GM18951 (cell line): ENCODE data around the gene LIPI.

Experiments
- POLR2A ChIP-seq: IDR thresholded peaks from 4 replicates; pipeline ENCODE4 v1.6.1; 2011; ENCODE audit warnings: mild to moderate bottlenecking; ENCODE audit not compliant: insufficient read length, insufficient read depth; ENCODE audit errors: extremely low read depth
- in situ Hi-C: fragments of 300-500 bp; cut with MboI; formaldehyde crosslinking; loops from one replicate; pipeline ENCODE4 v1.12.0; 2022; ENCODE audit warnings: low sequenced_read_pairs, mixed read lengths, inconsistent platforms; ENCODE audit not compliant: unreplicated experiment

LIPI gene

DNA sequence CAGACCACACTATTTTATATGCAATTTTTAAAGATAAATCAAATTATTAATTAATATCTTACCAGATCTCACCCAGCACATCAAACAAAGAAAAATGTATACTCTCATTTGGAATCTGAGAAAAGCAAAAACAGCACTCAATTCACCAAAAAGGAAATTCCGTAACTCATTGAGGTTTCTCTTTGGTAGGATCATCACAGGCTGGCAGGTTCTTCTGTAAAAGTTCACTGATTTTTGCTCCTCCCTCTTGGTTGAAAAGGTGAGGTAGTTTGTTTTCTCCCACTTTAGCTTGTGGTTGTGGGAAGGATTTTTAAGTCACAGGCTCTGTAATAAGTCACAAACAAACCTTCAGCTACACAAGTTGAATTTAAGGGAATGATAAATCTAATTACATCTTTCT lies at the start of gene LIPI:
Gene LIPI (minus strand): TSS at position 218 of the 400 bp plus-strand sequence. CDS start 110 bp downstream, at position 108.
- in situ Hi-C loops: no loop called here

DNA sequence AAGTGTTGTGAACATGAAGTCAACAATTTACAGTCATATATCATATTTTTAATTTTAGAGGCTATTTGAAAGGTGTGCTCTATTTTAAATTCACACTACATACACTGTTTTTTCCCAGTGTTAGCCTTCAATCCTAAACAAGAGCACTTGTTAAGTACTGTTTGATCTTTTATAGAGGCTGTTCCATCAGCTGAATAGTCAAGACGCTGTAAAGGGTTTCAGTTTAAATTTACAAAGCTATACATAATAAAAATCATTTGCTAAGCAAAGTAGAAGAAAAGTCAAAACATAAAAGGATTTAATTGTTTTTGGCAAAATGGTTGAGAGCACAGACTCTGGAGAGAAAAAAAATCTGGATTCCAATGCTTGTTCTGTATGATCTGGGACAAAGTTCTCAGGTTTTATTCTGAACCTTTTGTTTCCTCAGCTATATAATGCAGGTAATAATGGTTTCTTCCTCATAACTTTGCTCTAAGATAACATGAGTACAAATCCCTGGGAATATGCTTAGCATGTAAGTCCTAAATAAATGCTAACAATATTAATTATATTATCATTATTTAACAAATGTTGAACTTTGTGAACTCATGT lies 49.5 kb upstream of the LIPI start:
- TF ChIP-seq POLR2A: no peak
- in situ Hi-C loops: no loop called here

More for the DNA sequence above, at the start of gene LIPI:
- TF ChIP-seq POLR2A: no peak

DNA sequence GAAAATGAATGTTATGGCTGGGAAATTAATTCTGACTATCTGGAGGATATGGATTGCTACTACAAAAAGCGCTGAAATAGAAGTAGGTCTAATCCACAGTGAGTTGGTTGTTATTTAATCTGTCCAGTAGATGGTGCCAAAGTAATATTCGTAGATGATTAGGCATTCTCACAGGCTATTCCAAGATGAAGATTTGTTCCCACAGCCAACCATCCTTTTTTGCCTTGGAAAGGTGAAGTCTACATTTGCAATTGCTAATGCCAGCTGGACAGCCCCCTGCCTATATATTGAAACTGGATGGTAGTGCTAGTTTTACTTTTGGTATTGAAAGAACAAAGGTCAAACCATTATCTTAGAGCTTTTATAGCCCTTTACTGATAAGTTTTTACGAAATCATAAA lies 49.0 kb upstream of the LIPI start:
- in situ Hi-C loops: no loop called here
- no peak for TF ChIP-seq POLR2A

DNA sequence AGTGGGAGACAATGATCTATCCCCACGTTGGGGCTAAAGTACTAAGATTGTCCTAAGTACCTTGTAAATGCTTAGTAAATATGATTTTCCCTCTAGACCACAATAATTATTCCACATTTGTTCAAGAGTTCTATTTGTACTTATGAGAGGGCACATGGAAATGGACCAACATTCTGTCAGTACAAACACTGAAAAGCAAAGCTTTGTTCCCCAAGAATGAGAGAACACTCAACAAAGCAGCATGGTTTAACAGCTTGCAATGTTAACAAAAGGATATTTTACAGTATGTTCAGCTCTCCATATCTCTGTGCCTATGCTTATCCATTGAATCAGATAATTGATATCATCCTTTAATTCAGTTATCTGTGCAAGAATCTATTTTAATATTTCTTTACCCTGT lies 40.6 kb upstream of the LIPI start:
- in situ Hi-C loops: no loop called here
- TF ChIP-seq POLR2A: no peak

DNA sequence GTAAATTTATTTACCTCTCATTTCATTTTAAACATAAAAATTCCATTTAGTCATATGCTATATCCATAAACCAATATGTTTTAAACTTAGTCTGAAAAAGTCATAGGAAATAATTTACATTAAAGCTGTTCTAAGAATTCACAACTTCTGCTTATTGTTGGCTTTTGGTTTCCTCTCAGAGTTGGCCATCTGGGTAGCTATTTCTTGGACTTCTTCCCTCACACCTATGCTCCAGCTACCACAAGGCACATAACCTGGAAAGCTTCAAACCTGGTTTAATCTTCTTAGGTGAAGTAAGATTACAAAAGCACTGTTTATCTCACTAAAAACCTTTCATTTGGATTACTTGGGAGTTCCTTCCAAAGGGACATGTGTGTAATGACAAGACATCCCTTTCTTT lies 35.0 kb upstream of the LIPI start:
- no peak for TF ChIP-seq POLR2A
- in situ Hi-C loops: no loop called here

DNA sequence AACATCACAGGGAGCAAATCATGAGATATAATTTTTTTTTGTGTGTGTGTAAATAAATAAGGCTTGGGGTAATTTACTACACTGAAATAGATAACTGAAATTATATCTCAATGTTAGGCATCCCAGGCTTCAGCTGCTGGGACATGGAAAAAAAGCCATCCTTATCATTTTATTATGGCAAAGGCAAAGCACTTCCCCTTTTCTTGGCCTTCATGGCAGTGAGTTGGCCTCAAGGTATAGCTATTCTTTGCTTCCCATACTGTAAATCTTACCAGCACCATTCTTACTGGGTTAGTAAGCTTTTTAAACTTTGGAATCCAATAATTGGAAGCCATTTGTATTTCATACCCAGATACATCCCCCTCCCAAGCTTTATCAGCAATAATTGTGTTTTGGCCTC lies 34.2 kb upstream of the LIPI start:
- in situ Hi-C loops: no loop called here
- no peak for TF ChIP-seq POLR2A

DNA sequence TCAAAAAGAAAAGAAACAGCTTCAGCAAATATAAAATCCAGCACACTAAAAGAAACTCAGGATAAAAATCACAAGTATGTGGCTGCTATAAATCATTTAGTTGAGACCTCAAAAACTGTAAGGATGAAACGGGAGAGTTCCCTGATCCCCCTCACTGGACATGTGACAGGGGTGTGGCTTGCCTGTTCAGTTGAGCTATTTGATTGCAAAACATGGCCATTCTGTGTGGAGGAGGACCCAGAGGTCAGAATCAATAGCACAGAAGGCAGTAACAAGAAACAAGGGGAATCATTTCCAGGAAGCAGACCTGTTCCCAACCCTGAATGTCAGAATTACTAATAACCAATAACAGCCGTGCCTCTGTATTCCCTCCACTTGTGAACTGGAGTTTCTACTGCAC lies 33.1 kb upstream of the LIPI start:
- TF ChIP-seq POLR2A: no peak
- in situ Hi-C loops: no loop called here

DNA sequence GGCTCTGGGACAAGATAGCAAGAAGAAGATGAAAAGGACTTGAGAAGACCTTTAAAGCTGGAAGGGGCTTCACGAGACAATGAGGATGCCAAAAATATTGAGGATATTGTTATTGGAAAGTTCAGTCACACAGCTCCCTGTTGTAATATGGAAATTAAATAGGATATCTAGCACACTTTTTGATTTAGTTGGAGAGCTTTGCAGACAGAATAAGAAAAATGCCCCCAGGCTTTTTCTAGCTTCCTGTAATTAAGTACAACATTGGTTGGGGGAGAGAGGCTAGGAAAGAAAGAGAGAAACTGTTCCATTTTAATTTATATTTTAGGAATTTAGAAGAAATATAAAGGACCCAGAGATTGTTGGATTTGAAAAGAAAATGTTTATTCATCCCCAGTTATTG lies 32.7 kb upstream of the LIPI start:
- in situ Hi-C loops: no loop called here
- TF ChIP-seq POLR2A: no peak

DNA sequence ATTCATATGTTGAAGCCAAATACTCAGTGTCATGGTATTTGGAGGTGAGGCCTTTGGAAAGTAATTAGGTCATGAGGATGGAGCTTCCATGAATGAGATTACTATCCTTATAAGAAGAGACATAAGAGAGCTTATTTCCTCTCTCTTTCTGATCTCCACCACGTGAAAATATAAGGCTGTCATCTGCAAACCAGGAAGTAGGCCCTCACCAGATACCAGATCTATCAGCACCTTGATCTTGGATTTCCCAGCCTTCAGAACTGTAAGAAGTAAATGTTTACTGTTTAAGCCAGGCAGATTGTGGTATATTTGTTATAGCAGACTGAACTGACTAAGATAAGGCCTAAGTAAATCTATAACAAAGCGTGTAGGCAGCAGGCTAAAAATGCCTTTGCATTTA lies 30.5 kb upstream of the LIPI start:
- no peak for TF ChIP-seq POLR2A
- in situ Hi-C loops: no loop called here

DNA sequence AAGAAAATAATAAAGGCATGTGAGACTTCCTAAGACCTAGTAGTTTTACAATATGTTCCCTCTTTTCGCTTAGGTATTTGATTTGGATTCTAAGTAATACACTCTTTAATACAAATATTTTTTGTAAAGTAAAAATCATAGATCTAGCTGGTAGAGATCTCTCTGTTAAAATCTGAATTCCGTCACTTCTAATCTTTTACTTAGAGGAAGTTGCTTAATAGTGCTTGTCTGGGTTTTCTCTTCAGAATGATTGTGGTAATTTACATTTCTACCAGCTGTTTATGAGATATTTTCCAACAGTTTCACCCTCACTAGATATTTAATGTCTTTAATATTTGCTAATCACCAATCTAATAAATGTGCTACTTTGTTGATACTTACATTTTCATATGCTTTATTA lies 28.5 kb upstream of the LIPI start:
- in situ Hi-C loops: no loop called here
- TF ChIP-seq POLR2A: no peak

DNA sequence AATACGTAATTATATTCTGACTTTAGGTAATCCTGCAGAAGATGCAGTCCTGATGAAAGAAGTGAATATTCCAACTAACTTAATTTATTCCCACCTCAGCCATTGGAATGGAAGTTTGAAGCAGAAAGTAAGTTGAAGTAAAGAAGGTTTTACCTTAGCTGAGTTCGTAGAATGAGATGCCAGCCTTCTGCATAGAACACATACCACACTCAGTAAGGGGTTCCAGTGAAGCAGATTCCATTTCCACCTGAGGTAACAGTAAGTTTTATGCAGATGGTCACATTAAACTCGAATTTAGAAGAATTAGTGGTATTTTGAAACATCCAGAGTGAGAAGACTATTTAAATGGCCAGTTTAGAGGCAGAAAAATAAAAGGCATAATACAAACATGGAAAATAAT lies 25.4 kb upstream of the LIPI start:
- in situ Hi-C loops: no loop called here
- TF ChIP-seq POLR2A: no peak

DNA sequence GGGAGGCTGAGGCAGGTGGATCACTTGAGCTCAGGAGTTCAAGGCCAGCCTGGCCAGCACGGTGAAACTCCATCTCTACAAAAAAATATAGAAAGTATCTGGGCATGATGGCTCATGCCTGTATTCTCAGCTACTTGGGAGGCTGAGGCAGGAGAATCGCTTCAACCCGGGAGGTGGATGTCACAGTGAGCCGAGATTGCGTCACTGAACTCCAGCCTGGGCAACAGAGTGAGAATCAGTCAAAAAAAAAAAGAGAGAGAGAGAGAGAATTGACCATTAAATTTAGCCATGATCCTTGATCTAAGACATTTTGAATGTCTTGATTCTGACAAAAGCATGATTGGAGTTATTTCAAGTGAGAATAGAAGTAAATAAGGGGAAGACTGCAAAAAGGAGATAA lies 24.3 kb upstream of the LIPI start:
- no peak for TF ChIP-seq POLR2A
- in situ Hi-C loops: no loop called here

DNA sequence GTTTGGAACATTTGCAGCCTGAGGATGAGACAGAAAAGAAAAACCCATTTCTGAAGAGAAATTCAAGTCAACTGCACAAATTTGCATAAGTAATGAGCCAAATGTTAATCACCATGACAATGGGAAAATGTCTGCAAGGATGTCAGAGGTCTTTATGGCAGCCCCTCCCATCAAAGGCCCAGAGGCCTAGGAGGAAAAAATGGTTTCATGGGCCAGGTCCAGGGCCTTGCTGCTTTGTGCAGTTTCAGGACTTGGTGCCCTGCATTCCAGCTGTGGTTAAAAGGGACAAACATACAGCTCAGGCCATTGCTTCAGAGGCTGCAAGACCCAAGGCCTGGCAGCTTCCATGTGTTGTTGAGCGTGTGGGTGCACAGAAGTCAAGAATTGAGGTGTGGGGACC lies 18.6 kb upstream of the LIPI start:
- in situ Hi-C loops: no loop called here
- no peak for TF ChIP-seq POLR2A

DNA sequence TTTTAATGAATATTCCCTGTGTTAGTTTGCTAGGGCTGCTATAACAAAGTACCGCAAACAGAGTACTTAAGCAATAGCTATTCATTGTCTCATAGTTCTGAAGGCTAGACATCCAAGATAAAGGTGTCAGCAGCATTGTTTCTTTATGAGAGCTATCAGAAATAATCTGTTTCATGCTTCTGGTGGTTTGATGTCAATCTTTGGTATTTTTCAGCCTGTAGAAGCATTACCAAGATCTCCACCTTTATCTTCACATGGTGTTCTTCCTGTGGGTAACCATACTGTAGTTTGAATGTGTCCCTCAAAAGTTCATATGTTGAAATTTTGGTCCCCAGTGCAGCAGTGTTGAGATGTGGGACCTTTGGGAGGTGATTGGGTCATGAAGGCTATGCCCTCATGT lies 12.6 kb upstream of the LIPI start:
- TF ChIP-seq POLR2A: no peak
- in situ Hi-C loops: no loop called here
